SHP77 treated with DMSO at 0.1 percent for 48 hours (cell line): ENCODE data around the gene MYH15.

ENCODE experiments used
- DNase-seq: peaks from one replicate; lab custom pipeline; 2025; lab: John Stamatoyannopoulos, UW

Gene MYH15

GRCh38 chr3:108415661-108416060, 94.7 kb downstream of the MYH15 start:
- no peak for DNase-seq

GRCh38 chr3:108414007-108414406, 96.4 kb downstream of the MYH15 start:
- DNase-seq: no peak

- DNase-seq: no peak
These were observed 98.2 kb downstream of the MYH15 start for GRCh38 chr3:108412121-108412750.

- peak; percentile 36 for DNase-seq
These were observed 99.8 kb downstream of the MYH15 start for GRCh38 chr3:108410531-108410984.

- no peak for DNase-seq
These were observed 100.6 kb downstream of the MYH15 start for GRCh38 chr3:108409800-108410178.

- no peak for DNase-seq
These were observed 101.3 kb downstream of the MYH15 start for GRCh38 chr3:108408883-108409799.

GRCh38 chr3:108407886-108408285, 102.5 kb downstream of the MYH15 start:
- DNase-seq: no peak

- DNase-seq: no peak
These were observed 103.7 kb downstream of the MYH15 start for GRCh38 chr3:108406661-108407206.

- no peak for DNase-seq
These were observed 104.2 kb downstream of the MYH15 start for GRCh38 chr3:108406063-108406660.

GRCh38 chr3:108404368-108404767, 106.0 kb downstream of the MYH15 start:
- DNase-seq: no peak

GRCh38 chr3:108403686-108404345, 106.6 kb downstream of the MYH15 start:
- DNase-seq: no peak

- DNase-seq: no peak
These were observed 107.2 kb downstream of the MYH15 start for GRCh38 chr3:108403198-108403597.

- DNase-seq: no peak
These were observed 108.6 kb downstream of the MYH15 start for GRCh38 chr3:108401836-108402235.

GRCh38 chr3:108398510-108398909, 111.9 kb downstream of the MYH15 start:
- DNase-seq: no peak

GRCh38 chr3:108396336-108396735, 114.1 kb downstream of the MYH15 start:
- DNase-seq: no peak

GRCh38 chr3:108394563-108394962, 115.8 kb downstream of the MYH15 start:
- DNase-seq: no peak

- DNase-seq: no peak
These were observed 116.4 kb downstream of the MYH15 start for GRCh38 chr3:108394016-108394415.

GRCh38 chr3:108393128-108393900, 117.1 kb downstream of the MYH15 start:
- no peak for DNase-seq

GRCh38 chr3:108391917-108392593, 118.3 kb downstream of the MYH15 start:
- no peak for DNase-seq

- DNase-seq: no peak
These were observed 121.0 kb downstream of the MYH15 start for GRCh38 chr3:108389372-108389771.
